ENCODE results near the gene NSG2. TPM values are rescaled to one million over a fixed set of nuclear protein-coding genes. Genes with fewer than 3 reads are reported as not detected.
"Not testable (repeated sequence)": the region's sequence is repeated elsewhere in the genome, so short reads cannot be mapped to it uniquely, and the experiment has no call there.

Gene NSG2
- total and polyA plus RNA-seq, 5 donors from 2014 or later, result not detected

GRCh38 chr5:174134545-174134944 lies 89.0 kb downstream of the NSG2 start:
- Mint-ChIP-seq H3K4me1 (no peaks in the 10 kb centered on the region), H3K27me3 (no peaks in the 10 kb centered on the region), H3K27ac (no peak overlapping the region), H3K36me3 (no peaks in the 10 kb centered on the region), H3K9me3 (peaks cover 0 to 4% (median 0%) of the 10 kb centered on the region in 7 donors), H3K4me3 (no peak overlapping the region)
- Histone ChIP-seq H3K4me3 (ENCODE audit: low read depth, low read length) (no peak overlapping the region), H3K27ac (ENCODE audit: insufficient read depth, low read length, poor library complexity, severe bottlenecking) (no peak overlapping the region), H3K36me3 (ENCODE audit: control insufficient read depth, insufficient read depth, low read length) (no peaks in the 10 kb centered on the region), H3K27me3 (ENCODE audit: control insufficient read depth, insufficient read depth, low read length) (no peaks in the 10 kb centered on the region), H3K4me1 (ENCODE audit: control insufficient read depth, insufficient read depth, low read length, poor library complexity, severe bottlenecking) (no peaks in the 10 kb centered on the region), H3K9me3 (ENCODE audit: control insufficient read depth in 2 of 2, low read length in 2 of 2) (no peaks in the 10 kb centered on the region)
- DNase-seq, result no peak
- ATAC-seq (ENCODE audit: low read depth in 2 of 2), result no peak

- DNase-seq (no peak), ATAC-seq (ENCODE audit: low read depth in 2 of 2) (no peak)
- no peak overlapping the region for H3K4me3 ChIP-seq (ENCODE audit: low read depth, low read length)
- H3K9me3 ChIP-seq (ENCODE audit: control insufficient read depth in 2 of 2, low read length in 2 of 2), result no peaks in the 10 kb centered on the region
- H3K9me3 Mint-ChIP-seq, result peaks cover 0 to 4% (median 0%) of the 10 kb centered on the region in 7 donors
- no peak overlapping the region for H3K4me3 Mint-ChIP-seq
- no peaks in the 10 kb centered on the region for H3K4me1 ChIP-seq (ENCODE audit: control insufficient read depth, insufficient read depth, low read length, poor library complexity, severe bottlenecking)
- H3K27ac ChIP-seq (ENCODE audit: insufficient read depth, low read length, poor library complexity, severe bottlenecking), result no peak overlapping the region
- H3K27me3 ChIP-seq (ENCODE audit: control insufficient read depth, insufficient read depth, low read length), result no peaks in the 10 kb centered on the region
- H3K36me3 Mint-ChIP-seq, result no peaks in the 10 kb centered on the region
- H3K27me3 Mint-ChIP-seq, result no peaks in the 10 kb centered on the region
- no peaks in the 10 kb centered on the region for H3K4me1 Mint-ChIP-seq
- H3K36me3 ChIP-seq (ENCODE audit: control insufficient read depth, insufficient read depth, low read length), result no peaks in the 10 kb centered on the region
- no peak overlapping the region for H3K27ac Mint-ChIP-seq
Measured at GRCh38 chr5:174139623-174140022, 94.1 kb downstream of the NSG2 start.

- H3K4me3 Mint-ChIP-seq, result no peak overlapping the region
- H3K27me3 ChIP-seq (ENCODE audit: control insufficient read depth, insufficient read depth, low read length), result no peaks in the 10 kb centered on the region
- no peak overlapping the region for H3K27ac Mint-ChIP-seq
- H3K27ac ChIP-seq (ENCODE audit: insufficient read depth, low read length, poor library complexity, severe bottlenecking), result no peak overlapping the region
- H3K4me1 Mint-ChIP-seq, result no peaks in the 10 kb centered on the region
- no peaks in the 10 kb centered on the region for H3K36me3 ChIP-seq (ENCODE audit: control insufficient read depth, insufficient read depth, low read length)
- no peaks in the 10 kb centered on the region for H3K9me3 ChIP-seq (ENCODE audit: control insufficient read depth in 2 of 2, low read length in 2 of 2)
- H3K4me3 ChIP-seq (ENCODE audit: low read depth, low read length), result no peak overlapping the region
- ATAC-seq (ENCODE audit: low read depth in 2 of 2) (no peak), DNase-seq (no peak)
- H3K27me3 Mint-ChIP-seq, result no peaks in the 10 kb centered on the region
- H3K9me3 Mint-ChIP-seq, result peaks cover 0 to 4% (median 0%) of the 10 kb centered on the region in 7 donors
- H3K36me3 Mint-ChIP-seq, result no peaks in the 10 kb centered on the region
- H3K4me1 ChIP-seq (ENCODE audit: control insufficient read depth, insufficient read depth, low read length, poor library complexity, severe bottlenecking), result no peaks in the 10 kb centered on the region
Measured at GRCh38 chr5:174140452-174141020, 95.0 kb downstream of the NSG2 start.

- Histone ChIP-seq H3K27ac (ENCODE audit: insufficient read depth, low read length, poor library complexity, severe bottlenecking) (no peak overlapping the region), H3K9me3 (ENCODE audit: control insufficient read depth in 2 of 2, low read length in 2 of 2) (no peaks in the 10 kb centered on the region), H3K36me3 (ENCODE audit: control insufficient read depth, insufficient read depth, low read length) (no peaks in the 10 kb centered on the region), H3K27me3 (ENCODE audit: control insufficient read depth, insufficient read depth, low read length) (no peaks in the 10 kb centered on the region), H3K4me1 (ENCODE audit: control insufficient read depth, insufficient read depth, low read length, poor library complexity, severe bottlenecking) (no peaks in the 10 kb centered on the region), H3K4me3 (ENCODE audit: low read depth, low read length) (no peak overlapping the region)
- DNase-seq (no peak), ATAC-seq (ENCODE audit: low read depth in 2 of 2) (no peak)
- Mint-ChIP-seq H3K4me3 (no peak overlapping the region), H3K36me3 (no peaks in the 10 kb centered on the region), H3K9me3 (peaks cover 0 to 4% (median 0%) of the 10 kb centered on the region in 7 donors), H3K27me3 (no peaks in the 10 kb centered on the region), H3K27ac (no peak overlapping the region), H3K4me1 (no peaks in the 10 kb centered on the region)
Measured at GRCh38 chr5:174141398-174141797, 95.9 kb downstream of the NSG2 start.

DNA sequence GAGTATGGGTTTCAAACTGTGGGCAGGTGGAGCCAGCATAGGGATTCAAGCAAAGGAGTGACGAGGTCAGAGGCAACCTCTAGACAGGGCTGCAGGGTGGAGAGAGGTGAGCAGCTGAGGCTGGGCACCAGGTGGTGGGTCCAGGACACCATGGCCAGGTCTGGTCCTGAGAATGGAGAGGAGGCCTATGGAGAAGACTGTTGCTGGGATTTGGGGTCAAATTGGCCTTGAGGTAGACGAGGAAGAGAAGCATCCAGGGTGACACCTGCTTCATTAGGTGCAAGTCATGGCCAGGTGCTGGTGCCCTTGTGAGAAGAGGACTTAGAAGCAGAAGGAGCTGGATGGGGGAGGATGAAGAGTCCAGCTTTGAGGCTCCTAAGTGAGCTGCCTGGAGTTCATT lies 99.6 kb downstream of the NSG2 start:
- no peaks in the 10 kb centered on the region for H3K36me3 ChIP-seq (ENCODE audit: control insufficient read depth, insufficient read depth, low read length)
- Mint-ChIP-seq H3K4me1 (no peaks in the 10 kb centered on the region), H3K4me3 (no peak overlapping the region), H3K27ac (no peak overlapping the region), H3K27me3 (no peaks in the 10 kb centered on the region), H3K9me3 (peaks cover 0 to 5% (median 0%) of the 10 kb centered on the region in 7 donors), H3K36me3 (no peaks in the 10 kb centered on the region)
- no peaks in the 10 kb centered on the region for H3K27me3 ChIP-seq (ENCODE audit: control insufficient read depth, insufficient read depth, low read length)
- DNase-seq (no peak), ATAC-seq (ENCODE audit: low read depth in 2 of 2) (no peak)
- H3K4me3 ChIP-seq (ENCODE audit: low read depth, low read length), result no peak overlapping the region
- H3K27ac ChIP-seq (ENCODE audit: insufficient read depth, low read length, poor library complexity, severe bottlenecking), result no peak overlapping the region
- H3K9me3 ChIP-seq (ENCODE audit: control insufficient read depth in 2 of 2, low read length in 2 of 2), result no peaks in the 10 kb centered on the region
- no peaks in the 10 kb centered on the region for H3K4me1 ChIP-seq (ENCODE audit: control insufficient read depth, insufficient read depth, low read length, poor library complexity, severe bottlenecking)

DNA sequence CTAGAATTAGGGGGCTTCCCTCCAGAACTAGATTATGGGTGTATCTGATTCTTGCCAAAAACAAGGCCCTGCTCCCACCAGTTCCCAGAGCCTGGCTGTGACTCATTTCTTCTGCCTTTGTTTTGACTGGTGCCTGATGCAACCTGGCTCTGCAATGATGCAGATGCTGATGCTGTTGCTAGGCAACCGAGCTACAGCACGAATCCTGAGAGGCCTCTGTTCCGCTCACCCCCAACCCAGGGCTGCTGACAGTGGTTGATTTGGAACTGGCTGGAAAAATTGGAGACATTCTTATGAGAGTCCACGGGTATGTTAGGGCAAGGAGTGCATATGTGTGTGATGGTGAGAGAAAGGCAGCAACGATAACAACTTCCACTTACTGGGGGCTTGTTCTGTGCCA lies 100.3 kb downstream of the NSG2 start:
- no peak overlapping the region for H3K4me3 ChIP-seq (ENCODE audit: low read depth, low read length)
- no peaks in the 10 kb centered on the region for H3K4me1 ChIP-seq (ENCODE audit: control insufficient read depth, insufficient read depth, low read length, poor library complexity, severe bottlenecking)
- ATAC-seq (ENCODE audit: low read depth in 2 of 2) (no peak), DNase-seq (no peak)
- H3K36me3 ChIP-seq (ENCODE audit: control insufficient read depth, insufficient read depth, low read length), result no peaks in the 10 kb centered on the region
- Mint-ChIP-seq H3K36me3 (no peaks in the 10 kb centered on the region), H3K4me1 (no peaks in the 10 kb centered on the region), H3K27me3 (no peaks in the 10 kb centered on the region), H3K27ac (no peak overlapping the region), H3K9me3 (peaks cover 0 to 5% (median 0%) of the 10 kb centered on the region in 7 donors), H3K4me3 (no peak overlapping the region)
- H3K9me3 ChIP-seq (ENCODE audit: control insufficient read depth in 2 of 2, low read length in 2 of 2), result no peaks in the 10 kb centered on the region
- H3K27ac ChIP-seq (ENCODE audit: insufficient read depth, low read length, poor library complexity, severe bottlenecking), result no peak overlapping the region
- no peaks in the 10 kb centered on the region for H3K27me3 ChIP-seq (ENCODE audit: control insufficient read depth, insufficient read depth, low read length)

DNA sequence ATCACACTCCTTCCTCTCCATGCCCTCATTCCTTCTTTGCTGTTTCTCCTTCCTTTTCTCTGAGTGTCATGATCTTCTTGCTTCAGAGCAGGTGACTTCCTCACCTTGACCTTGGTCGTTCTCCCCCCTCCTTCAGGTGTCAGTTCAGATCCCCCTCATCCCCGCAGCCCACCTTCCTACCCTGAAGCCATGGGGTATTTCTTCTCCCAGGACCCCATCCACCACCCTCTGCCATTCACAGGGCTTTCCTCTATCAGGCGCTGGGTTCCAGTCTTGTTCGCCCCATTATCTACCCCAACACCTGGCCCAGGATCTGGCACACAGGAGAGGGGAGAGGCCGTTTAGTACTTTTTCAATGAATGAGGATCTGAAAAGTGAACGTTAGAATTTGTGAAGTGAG lies 101.0 kb downstream of the NSG2 start:
- Histone ChIP-seq H3K4me3 (ENCODE audit: low read depth, low read length) (no peak overlapping the region), H3K27ac (ENCODE audit: insufficient read depth, low read length, poor library complexity, severe bottlenecking) (no peak overlapping the region), H3K27me3 (ENCODE audit: control insufficient read depth, insufficient read depth, low read length) (no peaks in the 10 kb centered on the region), H3K36me3 (ENCODE audit: control insufficient read depth, insufficient read depth, low read length) (no peaks in the 10 kb centered on the region), H3K9me3 (ENCODE audit: control insufficient read depth in 2 of 2, low read length in 2 of 2) (no peaks in the 10 kb centered on the region), H3K4me1 (ENCODE audit: control insufficient read depth, insufficient read depth, low read length, poor library complexity, severe bottlenecking) (no peaks in the 10 kb centered on the region)
- Mint-ChIP-seq H3K27ac (no peak overlapping the region), H3K4me1 (no peaks in the 10 kb centered on the region), H3K36me3 (no peaks in the 10 kb centered on the region), H3K9me3 (peaks cover 0 to 5% (median 0%) of the 10 kb centered on the region in 7 donors), H3K27me3 (no peaks in the 10 kb centered on the region), H3K4me3 (no peak overlapping the region)
- DNase-seq (no peak), ATAC-seq (ENCODE audit: low read depth in 2 of 2) (no peak)

DNA sequence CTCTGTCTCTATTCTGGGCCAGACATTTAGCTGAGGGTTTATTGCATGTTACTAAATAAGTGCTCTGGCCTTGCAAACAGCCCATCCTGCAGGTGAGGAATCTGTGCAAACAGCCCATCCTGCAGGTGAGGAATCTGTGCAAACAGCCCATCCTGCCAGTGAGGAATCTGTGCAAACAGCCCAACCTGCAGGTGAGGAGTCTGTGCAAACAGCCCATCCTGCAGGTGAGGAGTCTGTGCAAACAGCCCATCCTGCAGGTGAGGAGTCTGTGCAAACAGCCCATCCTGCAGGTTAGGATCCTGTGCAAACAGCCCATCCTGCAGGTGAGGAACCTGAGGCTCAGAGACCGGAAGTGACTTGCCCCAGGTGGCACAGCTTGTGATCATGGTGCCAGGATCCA lies 101.5 kb downstream of the NSG2 start:
- H3K9me3 ChIP-seq (ENCODE audit: control insufficient read depth in 2 of 2, low read length in 2 of 2); H3K4me3 ChIP-seq (ENCODE audit: low read depth, low read length); DNase-seq; H3K9me3 Mint-ChIP-seq; H3K27ac Mint-ChIP-seq; H3K27me3 Mint-ChIP-seq; H3K36me3 ChIP-seq (ENCODE audit: control insufficient read depth, insufficient read depth, low read length); H3K4me1 Mint-ChIP-seq; H3K4me1 ChIP-seq (ENCODE audit: control insufficient read depth, insufficient read depth, low read length, poor library complexity, severe bottlenecking); H3K36me3 Mint-ChIP-seq; H3K27ac ChIP-seq (ENCODE audit: insufficient read depth, low read length, poor library complexity, severe bottlenecking); H3K27me3 ChIP-seq (ENCODE audit: control insufficient read depth, insufficient read depth, low read length); H3K4me3 Mint-ChIP-seq; ATAC-seq (ENCODE audit: low read depth in 2 of 2): not testable (repeated sequence)
